ENCODE results near the gene KMT2D. TPM values are rescaled to one million over a fixed set of nuclear protein-coding genes. Genes with fewer than 3 reads are reported as not detected.

Gene KMT2D
- total RNA-seq, 1 experiment from 2014 or later, result 19.9 TPM

DNA sequence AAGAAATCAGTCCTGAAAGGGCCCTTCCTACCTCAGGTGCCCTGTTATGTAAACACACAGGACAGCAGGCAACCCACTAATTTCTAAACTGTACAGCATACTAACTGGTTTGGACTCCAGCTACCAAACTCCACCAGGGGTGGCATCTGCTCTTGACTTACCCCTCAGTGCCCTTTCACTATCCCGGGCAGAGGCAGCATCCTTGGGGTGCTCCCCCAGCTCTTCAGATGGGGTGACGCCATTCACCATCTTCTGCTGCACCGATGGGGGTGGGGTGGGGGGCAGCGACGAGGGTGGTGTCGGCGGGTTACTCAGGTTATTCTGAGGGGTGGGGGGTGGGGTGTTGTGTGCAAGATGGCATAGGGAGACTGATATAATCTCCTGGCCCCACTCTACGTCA, 30.5 kb downstream of the KMT2D start:
- Histone ChIP-seq H3K36me3 (peaks cover 93% of the 10 kb centered on the region), H3K27ac (no peak overlapping the region), H3K27me3 (replicated peaks) (no peaks in the 10 kb centered on the region), H3K4me1 (replicated peaks) (no peaks in the 10 kb centered on the region), H3K4me3 (no peak overlapping the region), H3K9me3 (replicated peaks) (no peaks in the 10 kb centered on the region)
- DNase-seq (ENCODE audit: low read depth in 1 of 2, low spot score in 2 of 2), result no peak

DNA sequence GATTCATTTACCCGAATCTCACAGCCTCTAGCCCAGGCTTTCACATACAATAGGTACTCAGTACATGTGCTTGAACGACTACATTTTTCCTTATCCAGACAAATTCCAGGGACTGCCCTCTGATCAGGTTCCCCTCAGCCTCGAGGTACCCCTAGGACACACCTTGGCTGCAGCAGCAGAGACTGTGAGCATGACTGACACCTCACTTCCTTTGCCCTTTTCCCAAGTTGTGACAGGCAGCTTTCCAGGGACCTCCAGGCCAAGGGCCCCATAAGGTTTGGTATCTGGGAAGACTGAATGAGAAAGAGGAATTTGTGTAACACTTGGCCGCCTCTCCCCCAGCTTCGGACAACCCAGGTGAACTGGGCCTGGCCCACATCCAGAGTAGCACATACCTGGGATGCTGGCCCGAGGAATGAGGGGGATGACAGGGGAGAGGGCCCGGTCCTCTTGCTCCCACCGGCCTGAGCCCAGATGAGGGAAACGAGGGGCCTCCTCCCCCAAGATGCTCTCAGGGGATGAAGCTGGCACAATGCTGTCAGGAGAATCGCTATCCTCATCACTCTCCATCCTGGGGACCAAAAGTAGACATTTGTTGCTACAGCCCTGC, 31.8 kb downstream of the KMT2D start:
- Histone ChIP-seq H3K4me3 (no peak overlapping the region), H3K36me3 (peaks cover 93% of the 10 kb centered on the region), H3K27me3 (replicated peaks) (no peaks in the 10 kb centered on the region), H3K4me1 (replicated peaks) (no peaks in the 10 kb centered on the region), H3K27ac (no peak overlapping the region), H3K9me3 (replicated peaks) (no peaks in the 10 kb centered on the region)
- no peak for DNase-seq (ENCODE audit: low read depth in 1 of 2, low spot score in 2 of 2)

DNA sequence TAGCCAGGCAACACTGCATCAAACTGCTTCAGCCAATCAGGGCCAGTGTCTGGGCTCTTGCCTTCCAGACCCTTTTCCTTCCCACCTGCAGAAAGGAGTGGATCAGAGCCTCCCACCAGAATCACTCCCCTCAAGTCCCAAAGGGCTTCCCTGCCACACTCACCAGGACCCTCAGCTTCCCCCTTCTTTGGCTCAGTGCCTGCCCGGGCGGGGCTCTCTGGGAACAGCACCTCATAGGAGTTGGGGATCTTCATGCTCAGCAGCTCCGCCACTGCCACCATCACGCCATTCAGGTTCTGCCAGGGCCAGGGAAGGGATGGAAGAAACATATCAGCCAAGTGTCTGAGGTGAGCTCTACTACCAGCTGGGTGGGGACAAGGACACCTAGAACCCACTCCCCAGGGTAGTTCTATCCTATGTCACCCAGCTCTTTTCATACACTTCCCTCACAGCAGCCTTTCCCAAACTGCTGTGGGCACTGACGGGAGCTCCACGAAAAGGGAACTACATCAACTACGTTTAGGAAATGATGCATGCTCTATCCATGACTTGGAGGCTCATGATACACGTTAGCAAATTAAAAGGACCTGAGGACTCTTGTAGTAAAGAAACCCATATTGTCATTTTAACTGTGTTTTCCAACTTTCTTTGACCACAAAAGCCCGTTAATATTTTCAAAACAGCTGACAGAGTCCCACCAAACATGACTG, 32.6 kb downstream of the KMT2D start:
- DNase-seq (ENCODE audit: low read depth in 1 of 2, low spot score in 2 of 2), result no peak
- H3K9me3 ChIP-seq (replicated peaks), result no peaks in the 10 kb centered on the region
- H3K4me1 ChIP-seq (replicated peaks), result no peaks in the 10 kb centered on the region
- H3K27ac ChIP-seq, result no peak overlapping the region
- peaks cover 92% of the 10 kb centered on the region for H3K36me3 ChIP-seq
- H3K4me3 ChIP-seq, result no peak overlapping the region
- no peaks in the 10 kb centered on the region for H3K27me3 ChIP-seq (replicated peaks)

GRCh38 chr12:49026678-49027480, 33.7 kb downstream of the KMT2D start:
- Histone ChIP-seq H3K4me1 (replicated peaks) (no peaks in the 10 kb centered on the region), H3K36me3 (peaks cover 92% of the 10 kb centered on the region), H3K4me3 (no peak overlapping the region), H3K27ac (no peak overlapping the region), H3K27me3 (replicated peaks) (no peaks in the 10 kb centered on the region), H3K9me3 (replicated peaks) (no peaks in the 10 kb centered on the region)
- DNase-seq (ENCODE audit: low read depth in 1 of 2, low spot score in 2 of 2), result no peak

- H3K4me1 ChIP-seq (replicated peaks), result no peaks in the 10 kb centered on the region
- peaks cover 91% of the 10 kb centered on the region for H3K36me3 ChIP-seq
- DNase-seq (ENCODE audit: low read depth in 1 of 2, low spot score in 2 of 2), result no peak
- H3K27ac ChIP-seq, result no peak overlapping the region
- no peaks in the 10 kb centered on the region for H3K27me3 ChIP-seq (replicated peaks)
- H3K9me3 ChIP-seq (replicated peaks), result no peaks in the 10 kb centered on the region
- no peak overlapping the region for H3K4me3 ChIP-seq
These were observed 34.5 kb downstream of the KMT2D start for GRCh38 chr12:49026101-49026500.

DNA sequence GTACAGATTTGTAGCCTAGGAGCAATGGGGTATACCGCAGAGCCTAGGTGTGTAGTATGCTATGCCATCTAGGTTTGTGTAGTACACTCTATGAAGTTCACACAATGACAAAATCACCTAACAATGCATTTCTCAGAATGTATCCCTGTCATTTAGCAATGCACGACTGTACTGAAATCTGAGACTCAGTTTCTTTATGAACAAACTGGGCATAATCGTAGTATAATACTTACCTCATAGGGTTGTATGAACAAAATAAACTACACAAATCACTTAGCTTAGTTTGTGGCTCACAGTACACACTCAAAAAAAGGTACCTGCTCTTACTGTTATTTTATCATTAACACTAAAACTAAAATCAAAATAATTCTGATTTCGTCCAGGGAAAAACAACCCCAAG, 35.1 kb downstream of the KMT2D start:
- H3K27ac ChIP-seq, result no peak overlapping the region
- H3K9me3 ChIP-seq (replicated peaks), result no peaks in the 10 kb centered on the region
- no peak overlapping the region for H3K4me3 ChIP-seq
- H3K36me3 ChIP-seq, result peaks cover 85% of the 10 kb centered on the region
- H3K27me3 ChIP-seq (replicated peaks), result no peaks in the 10 kb centered on the region
- no peak for DNase-seq (ENCODE audit: low read depth in 1 of 2, low spot score in 2 of 2)
- H3K4me1 ChIP-seq (replicated peaks), result no peaks in the 10 kb centered on the region

DNA sequence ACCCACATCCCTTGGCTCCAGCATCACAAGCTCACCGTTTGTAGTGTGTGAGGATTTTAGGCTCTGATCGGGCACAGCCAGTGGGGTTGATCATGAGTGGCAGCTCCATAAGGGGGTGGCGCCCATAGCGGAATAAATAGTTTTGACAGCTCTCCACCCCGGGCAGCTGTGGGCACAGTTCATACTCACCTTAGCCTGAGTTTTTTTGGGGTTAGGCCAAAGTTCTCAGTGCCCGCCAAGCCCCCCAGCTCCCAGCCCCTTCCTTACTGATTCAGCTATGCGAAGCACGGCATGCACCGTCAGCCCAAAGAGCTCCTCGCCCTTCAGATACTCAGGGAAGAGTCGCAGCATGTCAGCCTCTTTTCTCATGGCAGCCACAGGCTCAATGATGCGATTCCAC, 36.1 kb downstream of the KMT2D start:
- no peak overlapping the region for H3K4me3 ChIP-seq
- peaks cover 78% of the 10 kb centered on the region for H3K36me3 ChIP-seq
- DNase-seq (ENCODE audit: low read depth in 1 of 2, low spot score in 2 of 2), result no peak
- no peaks in the 10 kb centered on the region for H3K9me3 ChIP-seq (replicated peaks)
- H3K27me3 ChIP-seq (replicated peaks), result no peaks in the 10 kb centered on the region
- H3K4me1 ChIP-seq (replicated peaks), result no peaks in the 10 kb centered on the region
- no peak overlapping the region for H3K27ac ChIP-seq

GRCh38 chr12:49023812-49024211, 36.8 kb downstream of the KMT2D start:
- DNase-seq (ENCODE audit: low read depth in 1 of 2, low spot score in 2 of 2), result no peak
- Histone ChIP-seq H3K4me3 (no peak overlapping the region), H3K4me1 (replicated peaks) (no peaks in the 10 kb centered on the region), H3K27ac (no peak overlapping the region), H3K27me3 (replicated peaks) (no peaks in the 10 kb centered on the region), H3K9me3 (replicated peaks) (no peaks in the 10 kb centered on the region), H3K36me3 (peaks cover 71% of the 10 kb centered on the region)

DNA sequence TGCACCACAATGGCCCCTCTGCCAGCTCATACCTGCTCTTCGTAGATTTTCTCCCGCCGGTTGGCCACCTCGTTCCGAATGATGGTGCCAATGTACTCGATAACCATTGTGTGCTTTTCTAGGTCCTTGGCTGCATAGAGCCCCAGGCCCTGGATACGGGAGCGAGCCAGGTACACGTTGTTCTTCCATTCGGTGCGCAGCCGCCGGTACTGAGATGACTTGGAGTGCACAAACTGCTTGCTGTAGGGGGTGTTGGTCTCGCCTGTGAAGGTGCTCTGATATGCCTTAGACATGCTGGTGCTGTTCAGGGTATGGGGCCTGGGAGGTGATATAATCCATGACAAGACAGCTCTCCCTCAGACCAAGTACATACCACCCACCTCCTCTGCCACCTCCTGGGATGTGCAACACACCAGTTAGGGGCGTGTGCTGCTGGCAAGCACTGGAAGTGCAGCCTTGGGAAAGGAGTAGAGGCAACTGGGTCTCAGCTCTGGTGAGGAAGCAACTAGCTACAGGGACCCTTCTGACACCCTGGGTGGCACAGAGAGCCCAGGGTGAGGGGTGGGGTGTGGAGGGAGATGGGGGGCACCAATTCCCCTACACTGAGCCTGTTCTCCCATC, 37.9 kb downstream of the KMT2D start:
- DNase-seq (ENCODE audit: low read depth in 1 of 2, low spot score in 2 of 2), result no peak
- Histone ChIP-seq H3K27me3 (replicated peaks) (no peaks in the 10 kb centered on the region), H3K4me3 (no peak overlapping the region), H3K4me1 (replicated peaks) (peaks cover 2% of the 10 kb centered on the region), H3K9me3 (replicated peaks) (no peaks in the 10 kb centered on the region), H3K27ac (no peak overlapping the region), H3K36me3 (peaks cover 63% of the 10 kb centered on the region)

GRCh38 chr12:49021292-49021915, 39.2 kb downstream of the KMT2D start:
- Histone ChIP-seq H3K4me3 (no peak overlapping the region), H3K9me3 (replicated peaks) (no peaks in the 10 kb centered on the region), H3K27ac (no peak overlapping the region), H3K4me1 (replicated peaks) (peaks cover 8% of the 10 kb centered on the region), H3K27me3 (replicated peaks) (no peaks in the 10 kb centered on the region), H3K36me3 (peaks cover 58% of the 10 kb centered on the region)
- no peak for DNase-seq (ENCODE audit: low read depth in 1 of 2, low spot score in 2 of 2)

- H3K4me1 ChIP-seq (replicated peaks), result peaks cover 8% of the 10 kb centered on the region
- no peak overlapping the region for H3K27ac ChIP-seq
- no peak for DNase-seq (ENCODE audit: low read depth in 1 of 2, low spot score in 2 of 2)
- H3K36me3 ChIP-seq, result peaks cover 51% of the 10 kb centered on the region
- no peak overlapping the region for H3K4me3 ChIP-seq
- H3K9me3 ChIP-seq (replicated peaks), result no peaks in the 10 kb centered on the region
- no peaks in the 10 kb centered on the region for H3K27me3 ChIP-seq (replicated peaks)
These were observed 40.2 kb downstream of the KMT2D start for GRCh38 chr12:49020441-49020840.

DNA sequence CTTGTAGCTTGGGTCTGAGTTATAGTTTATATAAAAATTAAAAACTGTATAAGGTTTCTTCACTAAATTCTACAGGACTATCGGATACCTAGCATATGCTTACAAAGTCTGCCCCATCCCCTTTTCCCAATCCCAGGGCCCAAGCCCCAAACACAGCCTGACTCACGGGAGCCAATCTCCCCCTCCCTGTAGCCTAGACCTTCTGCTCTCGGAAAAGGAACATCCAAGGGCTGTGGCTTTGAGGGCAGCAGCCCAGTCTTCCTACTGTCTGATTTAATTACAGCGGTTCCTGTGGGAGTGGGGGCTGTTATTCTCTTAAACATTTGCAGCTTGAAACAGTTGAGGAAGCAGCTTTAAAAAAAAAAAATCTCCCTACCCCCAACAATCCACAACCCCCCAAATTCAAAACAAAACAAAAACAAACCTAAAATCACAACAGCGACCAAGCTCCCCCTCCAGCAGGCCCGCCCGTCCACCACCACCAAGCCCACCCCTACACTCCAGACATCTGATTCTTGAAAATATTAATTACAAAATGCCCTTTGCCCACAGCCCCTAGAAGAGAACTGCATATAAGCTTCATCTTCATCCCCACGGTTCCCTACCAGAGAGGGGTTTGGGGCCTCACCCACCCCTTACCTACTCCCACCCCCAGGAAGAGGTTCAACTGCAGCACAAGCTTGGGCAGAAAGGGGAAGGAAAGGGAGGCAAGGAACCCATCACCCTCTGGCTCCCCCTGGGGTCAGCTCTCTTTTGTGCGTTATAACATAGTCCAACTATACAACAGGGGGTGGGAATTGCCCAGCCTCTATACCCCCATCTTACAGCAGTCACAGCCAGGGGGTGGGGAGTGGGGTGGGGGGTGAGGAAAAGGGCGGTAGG, 40.9 kb downstream of the KMT2D start:
- Histone ChIP-seq H3K27ac (no peak overlapping the region; the same call in 1 of the 2 replicates), H3K4me3 (no peak overlapping the region), H3K4me1 (replicated peaks) (peaks cover 8% of the 10 kb centered on the region), H3K36me3 (peaks cover 43% of the 10 kb centered on the region), H3K27me3 (replicated peaks) (no peaks in the 10 kb centered on the region), H3K9me3 (replicated peaks) (no peaks in the 10 kb centered on the region)
- peak in 1 of 2 experiments; percentile 22 for DNase-seq (ENCODE audit: low read depth in 1 of 2, low spot score in 2 of 2)

- peak overlapping the region; percentile 62 for H3K4me3 ChIP-seq
These were observed 41.5 kb downstream of the KMT2D start for GRCh38 chr12:49019120-49019430.

More at GRCh38 chr12:49019120-49019430, 41.5 kb downstream of the KMT2D start:
- peaks cover 37% of the 10 kb centered on the region for H3K36me3 ChIP-seq
- H3K9me3 ChIP-seq (replicated peaks), result no peaks in the 10 kb centered on the region
- peaks cover 8% of the 10 kb centered on the region for H3K4me1 ChIP-seq (replicated peaks)
- peak overlapping the region; percentile 82 for H3K27ac ChIP-seq
- DNase-seq (ENCODE audit: low read depth in 1 of 2, low spot score in 2 of 2), result no peak
- H3K27me3 ChIP-seq (replicated peaks), result no peaks in the 10 kb centered on the region

Measured in SJSA1 (cell line).